GF-D8 (cell line): ENCODE data around the gene GLRX.

Experiments
- DNase-seq: peaks from one replicate; lab custom pipeline; 2025; lab: John Stamatoyannopoulos, UW

Gene GLRX

GRCh38 chr5:95808686-95809413 lies 13.7 kb downstream of the GLRX start:
- DNase-seq, result peak; percentile 69

GRCh38 chr5:95808013-95808685 lies 14.4 kb downstream of the GLRX start:
- DNase-seq, result no peak

- no peak for DNase-seq
Measured at GRCh38 chr5:95806687-95807086, 15.8 kb downstream of the GLRX start.

GRCh38 chr5:95804736-95805539 lies 17.6 kb downstream of the GLRX start:
- no peak for DNase-seq

GRCh38 chr5:95803271-95804148 lies 19.0 kb downstream of the GLRX start:
- no peak for DNase-seq

GRCh38 chr5:95801961-95802360 lies 20.6 kb downstream of the GLRX start:
- DNase-seq, result no peak

GRCh38 chr5:95801532-95801931 lies 21.0 kb downstream of the GLRX start:
- no peak for DNase-seq

GRCh38 chr5:95800553-95800952 lies 22.0 kb downstream of the GLRX start:
- DNase-seq, result no peak

- no peak for DNase-seq
Measured at GRCh38 chr5:95799191-95799835, 23.2 kb downstream of the GLRX start.

- no peak for DNase-seq
Measured at GRCh38 chr5:95798545-95798944, 24.0 kb downstream of the GLRX start.

- DNase-seq, result no peak
Measured at GRCh38 chr5:95798048-95798447, 24.5 kb downstream of the GLRX start.

- no peak for DNase-seq
Measured at GRCh38 chr5:95797301-95797700, 25.2 kb downstream of the GLRX start.

- DNase-seq, result no peak
Measured at GRCh38 chr5:95794070-95794516, 28.4 kb downstream of the GLRX start.

GRCh38 chr5:95791751-95792150 lies 30.8 kb downstream of the GLRX start:
- no peak for DNase-seq

- DNase-seq, result no peak
Measured at GRCh38 chr5:95788493-95788892, 34.0 kb downstream of the GLRX start.

- no peak for DNase-seq
Measured at GRCh38 chr5:95786821-95787418, 35.6 kb downstream of the GLRX start.

GRCh38 chr5:95784514-95785302 lies 37.8 kb downstream of the GLRX start:
- DNase-seq, result no peak

- DNase-seq, result no peak
Measured at GRCh38 chr5:95783661-95784060, 38.9 kb downstream of the GLRX start.

- DNase-seq, result no peak
Measured at GRCh38 chr5:95782181-95782580, 40.3 kb downstream of the GLRX start.

GRCh38 chr5:95781101-95781583 lies 41.4 kb downstream of the GLRX start:
- peak; percentile 11 for DNase-seq
